HepG2 (cell line): ENCODE results near the gene OR1G1.

Experiments used
- CTCF ChIP-seq: sonication (generic); formaldehyde crosslinking; IDR thresholded peaks from 2 replicates; pipeline ENCODE4 v1.5.0; 2020; ENCODE audit warnings: mild to moderate bottlenecking, missing genetic modification reagents, moderate library complexity
- POLR2AphosphoS5 ChIP-seq: IDR thresholded peaks from 2 replicates; pipeline ENCODE4 v1.6.1; 2012; ENCODE audit warnings: low read depth, low read length
- ZNF124 ChIP-seq: sonication (generic); formaldehyde crosslinking; IDR thresholded peaks from 2 replicates; pipeline ENCODE4 v1.4.0; 2020; ENCODE audit warnings: missing genetic modification reagents
- TF ChIP-seq, protein P1 (sequence below): sonication (generic); formaldehyde crosslinking; IDR thresholded peaks from 2 replicates; pipeline ENCODE4 v1.4.0; 2020; ENCODE audit warnings: missing genetic modification reagents

- TF ChIP-seq CTCF (CRISPR knock-in tag), result no peak
- TF ChIP-seq, protein P1, sequence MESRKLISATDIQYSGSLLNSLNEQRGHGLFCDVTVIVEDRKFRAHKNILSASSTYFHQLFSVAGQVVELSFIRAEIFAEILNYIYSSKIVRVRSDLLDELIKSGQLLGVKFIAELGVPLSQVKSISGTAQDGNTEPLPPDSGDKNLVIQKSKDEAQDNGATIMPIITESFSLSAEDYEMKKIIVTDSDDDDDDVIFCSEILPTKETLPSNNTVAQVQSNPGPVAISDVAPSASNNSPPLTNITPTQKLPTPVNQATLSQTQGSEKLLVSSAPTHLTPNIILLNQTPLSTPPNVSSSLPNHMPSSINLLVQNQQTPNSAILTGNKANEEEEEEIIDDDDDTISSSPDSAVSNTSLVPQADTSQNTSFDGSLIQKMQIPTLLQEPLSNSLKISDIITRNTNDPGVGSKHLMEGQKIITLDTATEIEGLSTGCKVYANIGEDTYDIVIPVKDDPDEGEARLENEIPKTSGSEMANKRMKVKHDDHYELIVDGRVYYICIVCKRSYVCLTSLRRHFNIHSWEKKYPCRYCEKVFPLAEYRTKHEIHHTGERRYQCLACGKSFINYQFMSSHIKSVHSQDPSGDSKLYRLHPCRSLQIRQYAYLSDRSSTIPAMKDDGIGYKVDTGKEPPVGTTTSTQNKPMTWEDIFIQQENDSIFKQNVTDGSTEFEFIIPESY, result no peak
- TF ChIP-seq ZNF124 (CRISPR knock-in tag), result no peak
- no peak for TF ChIP-seq POLR2AphosphoS5
Measured at GRCh38 chr17:3127451-3127850, at the start of gene OR1G1.
